Measurements from ENCODE around the gene GBX2.

GBX2 gene

GRCh38 chr2:236177604-236177966 is 9.4 kb upstream of the GBX2 start:
- H3K4me3 ChIP-seq (ENCODE audit: low read depth, low read length), result peak overlapping the region; percentile 58; the same call in 1 of the 2 replicates

GRCh38 chr2:236176951-236177350 is 8.8 kb upstream of the GBX2 start:
- no peak overlapping the region for H3K4me3 ChIP-seq (ENCODE audit: low read depth, low read length)
- TF ChIP-seq CTCF (IDR thresholded peaks at IDR 0.05; ENCODE audit: low read depth, low read length), result no peak

More at GRCh38 chr2:236177604-236177966, 9.4 kb upstream of the GBX2 start:
- TF ChIP-seq CTCF (IDR thresholded peaks at IDR 0.05; ENCODE audit: low read depth, low read length), result peak; percentile 51

GRCh38 chr2:236176417-236176816 is 8.2 kb upstream of the GBX2 start:
- no peak overlapping the region for H3K4me3 ChIP-seq (ENCODE audit: low read depth, low read length)
- TF ChIP-seq CTCF (IDR thresholded peaks at IDR 0.05; ENCODE audit: low read depth, low read length), result peak; percentile 86

- no peak for TF ChIP-seq CTCF (IDR thresholded peaks at IDR 0.05; ENCODE audit: low read depth, low read length)
Measured at GRCh38 chr2:236175548-236176150, 7.5 kb upstream of the GBX2 start.

GRCh38 chr2:236173729-236174607 is 5.8 kb upstream of the GBX2 start:
- TF ChIP-seq CTCF (IDR thresholded peaks at IDR 0.05; ENCODE audit: low read depth, low read length), result no peak
- H3K4me3 ChIP-seq (ENCODE audit: low read depth, low read length), result peak overlapping the region; percentile 38

More at GRCh38 chr2:236175548-236176150, 7.5 kb upstream of the GBX2 start:
- no peak overlapping the region for H3K4me3 ChIP-seq (ENCODE audit: low read depth, low read length)

GRCh38 chr2:236173036-236173728 is 5.0 kb upstream of the GBX2 start:
- peak overlapping the region; percentile 38 for H3K4me3 ChIP-seq (ENCODE audit: low read depth, low read length)
- TF ChIP-seq CTCF (IDR thresholded peaks at IDR 0.05; ENCODE audit: low read depth, low read length), result no peak

All from WI38 (cell line).